Embryonic facial prominence (tissue), 1 donor: ENCODE data around the gene TAS2R43.
"Not testable (repeated sequence)": the region's sequence is repeated elsewhere in the genome, so short reads cannot be mapped to it uniquely, and the experiment has no call there.

Source experiments
- DNase-seq: peaks from one replicate; pipeline ENCODE4 v3.0.0-alpha.2; 2016; ENCODE audit errors: extremely low spot score

TAS2R43 gene

DNA sequence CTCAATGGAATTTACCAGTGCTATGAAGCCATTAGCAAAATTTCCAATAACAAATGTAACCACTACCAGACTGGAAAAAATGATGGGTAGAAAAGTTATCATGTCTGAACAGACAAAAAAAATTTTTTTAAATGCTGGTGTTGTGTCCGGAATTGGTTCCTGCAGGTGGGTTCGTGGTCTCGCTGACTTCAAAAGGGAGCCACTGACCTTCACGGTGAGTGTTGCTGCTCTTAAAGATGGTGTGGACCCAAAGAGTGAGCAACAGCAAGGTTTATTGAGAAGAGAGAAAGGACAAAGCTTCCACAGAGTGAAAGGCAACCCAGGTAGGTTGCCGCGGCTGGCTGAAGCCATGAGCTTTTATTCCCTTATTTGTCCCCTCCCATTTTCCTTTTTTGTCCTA, at the start of gene TAS2R43:
TAS2R43 (minus strand) TSS at position 186 of the 400 bp plus-strand sequence; CDS start at position 102, 84 bp downstream.
- DNase-seq = no peak

- no peak for DNase-seq
Observed at GRCh38 chr12:11136075-11136474, 44.0 kb upstream of the TAS2R43 start.

- DNase-seq = no peak
Observed at GRCh38 chr12:11134305-11134704, 42.2 kb upstream of the TAS2R43 start, which contains the start of gene TAS2R30. TAS2R30 (minus strand) TSS chr12:11134644; CDS start chr12:11134244, 400 bp downstream.

- no peak for DNase-seq
Observed at GRCh38 chr12:11133816-11134215, 41.7 kb upstream of the TAS2R43 start.

DNA sequence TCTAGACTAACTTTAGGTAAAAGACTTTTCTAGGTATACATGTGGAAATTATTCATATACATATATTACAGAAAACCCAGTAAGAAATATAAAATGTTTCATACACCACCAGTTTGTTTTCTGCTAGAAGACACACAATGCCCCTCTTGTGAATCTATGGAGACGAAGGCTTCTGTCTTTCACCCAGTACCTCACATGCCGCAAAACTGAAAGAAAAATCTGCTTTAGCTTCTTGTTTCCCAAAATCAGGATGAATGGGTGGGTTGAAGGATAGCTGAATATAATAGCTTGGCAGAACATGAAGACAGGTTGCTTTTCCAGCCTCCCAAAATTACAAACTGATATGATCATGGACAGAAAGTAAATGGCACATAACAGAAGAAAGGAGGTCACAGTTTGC, 41.0 kb upstream of the TAS2R43 start:
- DNase-seq = no peak

DNA sequence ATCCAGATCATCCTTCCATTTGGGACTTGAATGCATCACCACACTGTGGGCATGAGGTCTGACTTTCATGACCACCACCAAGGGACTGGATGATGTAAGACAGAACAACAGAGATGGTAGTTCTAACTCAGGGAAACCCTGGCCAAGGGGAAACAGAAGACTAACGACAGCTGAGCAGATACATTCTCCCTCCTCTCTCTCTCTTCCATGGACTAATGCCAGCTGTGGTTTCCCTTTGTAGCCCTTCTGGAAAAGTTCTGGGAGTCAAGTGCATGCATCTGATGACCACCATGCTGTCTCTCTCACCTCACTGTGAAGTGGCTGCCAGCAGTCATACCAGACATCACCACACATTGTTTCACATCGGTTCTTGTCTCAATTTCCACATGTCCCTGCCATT, 38.9 kb upstream of the TAS2R43 start:
- DNase-seq = no peak

DNA sequence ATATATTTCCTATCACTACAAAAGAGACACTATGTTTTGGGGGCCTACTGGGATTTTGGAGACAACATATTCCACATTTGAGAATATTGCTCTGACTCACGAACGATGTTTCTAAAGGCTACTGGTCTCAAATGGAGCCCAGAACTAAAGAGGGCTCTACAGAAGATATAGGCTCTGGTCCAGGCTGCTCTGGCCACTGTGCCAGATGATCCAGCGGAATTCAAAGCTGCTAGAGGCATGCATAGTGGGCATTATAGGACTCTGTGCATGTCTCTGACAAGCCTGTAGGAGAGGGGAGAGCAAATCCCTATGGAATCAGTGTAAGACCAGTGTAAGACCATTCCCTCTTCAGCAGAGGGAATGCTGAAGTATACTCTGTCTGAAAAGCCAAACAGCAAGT, 38.3 kb upstream of the TAS2R43 start:
- DNase-seq = no peak

GRCh38 chr12:11114130-11114529, 22.0 kb upstream of the TAS2R43 start:
- not testable (repeated sequence) for DNase-seq

DNA sequence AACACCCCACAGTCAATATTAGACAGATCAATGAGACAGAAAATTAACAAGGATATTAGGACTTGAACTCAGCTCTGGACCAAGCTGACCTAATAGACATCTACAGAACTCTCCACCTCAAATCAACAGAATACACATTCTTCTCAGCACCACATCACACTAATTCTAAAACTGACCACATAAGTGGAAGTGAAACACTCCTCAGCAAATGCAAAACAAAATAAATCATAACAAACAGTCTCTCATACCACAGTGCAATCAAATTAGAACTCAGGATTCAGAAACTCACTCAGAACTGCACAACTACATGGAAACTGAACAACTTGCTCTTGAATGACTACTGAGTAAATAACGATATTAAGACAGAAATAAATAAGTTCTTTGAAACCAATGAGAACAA, 19.1 kb upstream of the TAS2R43 start:
- not testable (repeated sequence) for DNase-seq

DNA sequence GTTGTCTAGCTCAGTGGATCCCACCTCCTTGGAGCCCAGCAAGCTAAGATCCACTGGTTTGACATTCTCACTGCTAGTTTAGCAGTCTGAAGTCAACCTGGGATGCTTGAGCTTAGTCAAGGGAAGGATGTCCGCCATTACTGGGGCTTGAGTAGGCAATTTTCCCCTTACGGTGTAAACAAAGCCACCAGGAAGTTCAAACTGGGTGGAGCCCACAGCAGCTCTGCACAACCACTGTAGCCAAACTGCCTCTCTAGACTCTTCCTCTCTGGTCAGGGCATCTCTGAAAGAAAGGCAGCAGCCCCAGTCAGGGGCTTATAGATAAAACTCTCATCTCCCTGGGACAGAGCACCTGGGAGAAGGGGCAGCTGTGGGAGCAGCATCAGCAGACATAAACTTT, 16.7 kb upstream of the TAS2R43 start:
- no peak for DNase-seq

- no peak for DNase-seq
Observed at GRCh38 chr12:11107719-11108118, 15.6 kb upstream of the TAS2R43 start.

- no peak for DNase-seq
Observed at GRCh38 chr12:11106288-11106687, 14.2 kb upstream of the TAS2R43 start.

DNA sequence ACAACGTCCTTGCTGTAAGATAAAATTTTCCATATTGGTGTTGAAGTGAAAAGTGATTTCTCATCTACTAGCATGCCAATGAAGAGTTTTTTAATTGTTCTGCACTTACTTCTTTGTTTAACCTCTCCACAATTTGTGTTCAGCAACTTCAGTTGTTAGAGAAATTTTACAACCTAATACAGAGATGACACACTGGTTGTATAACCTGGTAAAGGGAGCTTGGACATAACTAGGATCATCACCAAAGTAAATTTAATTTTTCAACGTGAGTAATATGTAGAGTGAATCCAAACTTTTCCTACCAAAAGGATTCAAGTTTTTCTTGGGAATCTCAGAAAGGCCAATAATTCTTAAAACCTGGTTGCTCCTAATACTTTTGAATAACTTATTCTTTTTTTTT, 13.4 kb upstream of the TAS2R43 start:
- no peak for DNase-seq

DNA sequence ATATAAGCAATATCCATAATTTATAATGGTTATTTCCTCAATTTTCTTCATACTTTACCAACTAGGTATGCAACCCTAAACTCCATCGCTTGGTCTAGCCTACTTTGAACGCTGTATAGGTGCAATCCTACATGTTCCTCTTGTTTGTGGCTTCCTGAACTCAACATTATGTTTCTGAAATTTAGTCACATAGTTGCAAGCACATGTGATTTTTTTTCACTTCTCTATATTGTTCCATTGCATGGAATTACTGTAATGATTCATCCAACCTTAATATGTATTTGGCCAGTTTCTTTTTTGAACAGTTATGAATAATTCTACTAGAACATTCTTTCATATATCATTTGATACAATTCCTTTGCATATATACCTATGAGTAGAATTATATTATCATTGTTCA, 2.8 kb upstream of the TAS2R43 start:
- not testable (repeated sequence) for DNase-seq

DNA sequence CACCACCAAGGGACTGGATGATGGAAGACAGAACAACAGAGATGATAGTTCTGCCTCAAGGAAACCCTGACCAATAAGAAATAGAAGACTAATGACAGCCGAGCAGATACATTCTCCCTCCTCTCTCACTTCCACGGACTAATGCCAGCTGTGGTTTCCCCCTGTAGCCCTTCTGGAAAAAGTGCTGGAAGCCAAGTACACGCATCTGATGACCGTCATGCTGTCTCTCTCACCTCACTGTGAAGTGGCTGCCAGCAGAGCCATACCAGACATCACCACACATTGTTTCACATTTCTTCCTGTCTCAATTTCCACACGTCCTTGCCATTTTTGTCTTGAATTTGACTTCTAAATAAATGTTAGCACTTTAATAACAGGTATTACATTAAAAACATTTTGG, 2.9 kb downstream of the TAS2R43 start:
- DNase-seq = no peak

GRCh38 chr12:11085419-11085818, 6.7 kb downstream of the TAS2R43 start:
- no peak for DNase-seq

DNA sequence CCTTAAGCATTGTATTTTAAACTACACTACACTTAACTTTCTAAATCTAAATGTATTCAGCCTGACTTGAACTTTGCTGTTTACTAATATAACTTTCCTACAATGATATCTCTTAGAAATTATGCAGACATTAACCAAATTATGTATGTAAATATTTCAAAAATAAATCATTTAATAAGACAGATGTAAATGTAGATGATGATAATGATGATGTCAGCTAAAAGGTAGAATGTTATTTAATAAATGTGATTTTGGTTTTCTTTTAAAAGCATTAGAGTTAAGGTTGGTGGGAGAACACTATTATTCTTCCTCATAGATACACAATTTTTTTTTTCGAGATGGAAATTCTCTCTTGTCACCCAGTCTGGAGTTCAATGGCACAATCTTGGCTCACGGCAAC, 10.1 kb downstream of the TAS2R43 start:
- DNase-seq = no peak

DNA sequence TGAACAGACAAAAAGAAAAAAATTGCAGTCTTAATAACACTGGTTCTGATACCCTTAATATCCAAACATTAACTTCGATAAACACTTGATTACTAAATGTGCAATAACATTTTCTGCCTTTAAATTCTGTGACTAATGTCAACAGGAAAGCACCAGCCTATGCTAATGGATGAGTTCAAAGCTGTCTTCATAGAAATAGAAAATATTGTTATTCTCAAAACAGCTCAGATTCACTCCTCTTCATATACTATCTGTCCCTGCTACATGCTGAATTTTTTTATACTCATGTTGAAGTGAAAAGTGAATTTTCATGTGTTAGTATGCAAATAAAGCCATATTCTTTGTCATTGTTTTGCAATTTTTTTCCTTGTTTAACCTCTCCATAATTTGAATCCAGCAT, 13.9 kb downstream of the TAS2R43 start:
- DNase-seq = no peak

GRCh38 chr12:11075642-11076041, 16.5 kb downstream of the TAS2R43 start:
- DNase-seq = no peak

GRCh38 chr12:11071414-11071813, 20.7 kb downstream of the TAS2R43 start:
- no peak for DNase-seq

DNA sequence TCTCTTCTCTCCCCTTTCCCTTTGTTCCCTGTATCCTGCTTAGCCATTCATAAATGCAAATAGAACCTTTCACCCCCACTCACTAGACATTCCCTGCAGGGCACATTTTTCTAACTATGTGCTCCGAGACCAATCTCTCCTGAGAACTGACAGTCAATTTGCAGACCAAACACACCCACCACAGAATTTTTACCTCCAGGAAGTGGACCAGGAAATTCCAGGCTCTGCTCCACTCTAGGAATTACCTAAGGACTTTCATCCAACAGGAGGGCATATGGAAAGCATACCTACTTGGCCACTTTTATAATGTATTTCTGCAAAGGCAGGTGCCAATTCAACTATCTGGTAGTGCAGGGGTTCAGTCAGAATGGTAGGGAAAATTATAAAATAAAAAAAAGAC, 21.1 kb downstream of the TAS2R43 start:
- DNase-seq = no peak

DNA sequence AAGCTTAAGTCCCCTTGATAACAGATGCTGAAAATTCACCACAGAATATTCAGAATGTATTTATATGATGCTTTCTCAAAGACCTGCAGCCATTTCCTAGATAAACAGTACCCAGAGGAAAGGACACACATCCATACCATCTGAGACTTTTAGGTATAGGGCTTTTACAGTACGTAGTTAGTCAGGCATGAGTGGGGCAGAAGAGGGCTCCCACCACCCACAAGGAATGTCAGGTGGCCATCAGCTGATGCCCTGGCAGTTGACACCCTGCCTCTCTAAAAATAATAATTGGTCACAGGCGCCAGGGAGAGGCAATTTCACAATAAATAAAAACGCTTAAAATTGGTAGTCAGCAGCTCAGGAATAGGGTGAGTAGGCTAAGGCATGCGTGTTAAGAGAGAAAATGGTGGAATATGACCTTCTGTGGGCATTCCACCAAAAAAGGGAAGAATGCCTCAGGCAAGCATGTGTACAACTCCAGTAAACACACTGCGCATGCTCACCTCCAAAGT, 22.2 kb downstream of the TAS2R43 start:
- DNase-seq = no peak

GRCh38 chr12:11067514-11067913, 24.6 kb downstream of the TAS2R43 start:
- DNase-seq = no peak

- DNase-seq = not testable (repeated sequence)
Observed at GRCh38 chr12:11062194-11062593, 29.9 kb downstream of the TAS2R43 start, which contains the start of gene TAS2R46. TAS2R46 (minus strand) TSS chr12:11062294; CDS start chr12:11062294, 0 bp downstream.
